Right lobe of liver (tissue), 4 donors: ENCODE results near the gene PBX2.

ENCODE experiments used
- CTCF ChIP-seq, 4 donors: fragments of 200-600 bp in 3 of 4; fragments of 450-650 bp in 1 of 4; IDR thresholded peaks; one replicate each; pipeline versions ENCODE4 v1.5.1 to v1.8.0; 2016 to 2022; ENCODE audit warnings: antibody characterized with exemption in 4 of 4, mild to moderate bottlenecking in 2 of 4
- POLR2A ChIP-seq: fragments of 450-650 bp; IDR thresholded peaks from one replicate; pipeline ENCODE4 v1.6.1; 2017; ENCODE audit warnings: antibody characterized with exemption, mild to moderate bottlenecking
- donor health status: DM: no; HTN: no; CAD: no.
- donor health status: DM: no; HTN: no; CAD: no.
- donor health status: DM: no; HTN: yes; CAD: no.

GRCh38 chr6:32171234-32171633 is 18.8 kb downstream of the PBX2 start:
- no peak for TF ChIP-seq CTCF (IDR thresholded peaks at IDR 0.05)
- TF ChIP-seq POLR2A, result no peak
